Measurements from ENCODE around the gene KLHL36. TPM values are rescaled to one million over a fixed set of nuclear protein-coding genes. Genes with fewer than 3 reads are reported as not detected.

KLHL36 gene
- total RNA-seq, 4 donors from 2014 or later, result 15.6 to 33.9 (median 18.2) TPM

GRCh38 chr16:84628226-84628731 lies 20.0 kb upstream of the KLHL36 start:
- H3K27ac ChIP-seq, result no peak overlapping the region
- H3K4me1 ChIP-seq, result no peaks in the 10 kb centered on the region
- TF ChIP-seq POLR2A (IDR thresholded peaks at IDR 0.05) (no peak), CTCF (IDR thresholded peaks at IDR 0.05 in 4 of 5, conservative IDR thresholded peaks at IDR 0.05 in 1 of 5) (no peak)
- no peak overlapping the region for H3K4me3 ChIP-seq
- H3K9me3 ChIP-seq, result no peaks in the 10 kb centered on the region
- H3K36me3 ChIP-seq, result no peaks in the 10 kb centered on the region
- in situ Hi-C loops (cut with MboI; ENCODE audit: low sequenced_read_pairs in 4 of 4) (loop anchor here in 2 of 4 donors (10.0 to 25.0 kb wide), 2 partner anchors 113 to 334 kb away; no protein-coding TSS in a partner anchor), intact Hi-C loops (cut with DNase I; ENCODE audit: low total_unique reads) (no loop called here)
- H3K27me3 ChIP-seq, result no peaks in the 10 kb centered on the region
- ATAC-seq, result no peak
- no peak for DNase-seq

- Histone ChIP-seq H3K36me3 (no peaks in the 10 kb centered on the region), H3K4me3 (no peak overlapping the region), H3K27me3 (no peaks in the 10 kb centered on the region), H3K4me1 (no peaks in the 10 kb centered on the region), H3K27ac (no peak overlapping the region), H3K9me3 (no peaks in the 10 kb centered on the region)
- intact Hi-C loops (cut with DNase I; ENCODE audit: low total_unique reads) (no loop called here), in situ Hi-C loops (cut with MboI; ENCODE audit: low sequenced_read_pairs in 4 of 4) (loop anchor here in 2 of 4 donors (10.0 to 25.0 kb wide), 2 partner anchors 115 to 333 kb away; no protein-coding TSS in a partner anchor)
- ATAC-seq (no peak), DNase-seq (no peak)
- TF ChIP-seq POLR2A (IDR thresholded peaks at IDR 0.05) (no peak), CTCF (IDR thresholded peaks at IDR 0.05 in 4 of 5, conservative IDR thresholded peaks at IDR 0.05 in 1 of 5) (no peak)
Observed at GRCh38 chr16:84629580-84629979, 18.7 kb upstream of the KLHL36 start.

- ATAC-seq, result no peak
- H3K9me3 ChIP-seq, result no peaks in the 10 kb centered on the region
Observed at GRCh38 chr16:84630009-84630408, 18.3 kb upstream of the KLHL36 start.

GRCh38 chr16:84630446-84631152 lies 17.7 kb upstream of the KLHL36 start:
- no peak for DNase-seq
- Histone ChIP-seq H3K27ac (no peak overlapping the region), H3K36me3 (no peaks in the 10 kb centered on the region), H3K4me1 (no peaks in the 10 kb centered on the region), H3K9me3 (no peaks in the 10 kb centered on the region), H3K4me3 (no peak overlapping the region), H3K27me3 (peaks cover 0 to 2% (median 0%) of the 10 kb centered on the region in 3 donors)
- ATAC-seq, result no peak
- in situ Hi-C loops (cut with MboI; ENCODE audit: low sequenced_read_pairs in 4 of 4), result loop anchor here in 1 of 4 donors (25.0 kb wide), 1 partner anchor 332 kb away; no protein-coding TSS in a partner anchor
- intact Hi-C loops (cut with DNase I; ENCODE audit: low total_unique reads), result no loop called here
- TF ChIP-seq POLR2A (IDR thresholded peaks at IDR 0.05), result no peak
- no peak for TF ChIP-seq CTCF (IDR thresholded peaks at IDR 0.05 in 4 of 5, conservative IDR thresholded peaks at IDR 0.05 in 1 of 5)

More at GRCh38 chr16:84630009-84630408, 18.3 kb upstream of the KLHL36 start:
- Histone ChIP-seq H3K4me3 (no peak overlapping the region), H3K36me3 (no peaks in the 10 kb centered on the region), H3K4me1 (no peaks in the 10 kb centered on the region), H3K27me3 (no peaks in the 10 kb centered on the region), H3K27ac (no peak overlapping the region)
- intact Hi-C loops (cut with DNase I; ENCODE audit: low total_unique reads), result no loop called here
- in situ Hi-C loops (cut with MboI; ENCODE audit: low sequenced_read_pairs in 4 of 4), result loop anchor here in 1 of 4 donors (25.0 kb wide), 1 partner anchor 332 kb away; no protein-coding TSS in a partner anchor
- TF ChIP-seq CTCF (IDR thresholded peaks at IDR 0.05 in 4 of 5, conservative IDR thresholded peaks at IDR 0.05 in 1 of 5) (no peak), POLR2A (IDR thresholded peaks at IDR 0.05) (no peak)
- DNase-seq, result no peak
